HG02840 (cell line): ENCODE measurements around the gene GATAD2A.

Experiments
- ATAC-seq: cut with Tn5 transposase; IDR thresholded peaks from one replicate; pipeline ENCODE4 v1.9.1; 2021; ENCODE audit warnings: mild to moderate bottlenecking, moderate library complexity, moderate number of reproducible peaks; ENCODE audit not compliant: unreplicated experiment, low FRiP score

The GATAD2A gene

GRCh38 chr19:19554074-19555023, 148.9 kb downstream of the GATAD2A start:
- ATAC-seq = no peak

- ATAC-seq = no peak
Measured at GRCh38 chr19:19558055-19558454, 152.6 kb downstream of the GATAD2A start.
